SK-N-SH treated with all-trans-retinoic acid at 6 μM for 48 hours (cell line): ENCODE measurements around the gene POLK.

ENCODE experiments used
- ATAC-seq: fragments of 200-7000 bp; cut with Tn5 transposase; 3 replicates; pipeline ENCODE4 v1.9.1; 2020; ENCODE audit warnings: mild to moderate bottlenecking, moderate library complexity
- ARNTL ChIP-seq: fragments of 450-650 bp; formaldehyde crosslinking; IDR thresholded peaks from 2 replicates; pipeline ENCODE4 v1.5.0; 2020; ENCODE audit warnings: low read depth, mild to moderate bottlenecking, moderate library complexity, borderline replicate concordance
- BACH2 ChIP-seq: fragments of 250-450 bp; sonication (Bioruptor Pico); IDR thresholded peaks from 2 replicates; pipeline ENCODE4 v1.9.0; 2021; ENCODE audit warnings: mild to moderate bottlenecking, borderline replicate concordance
- CSDC2 ChIP-seq: fragments of 250-450 bp; sonication (Bioruptor Pico); IDR thresholded peaks from 2 replicates; pipeline ENCODE4 v1.5.0; 2020; ENCODE audit warnings: mild to moderate bottlenecking, moderate library complexity
- ESRRG ChIP-seq: fragments of 250-450 bp; sonication (Bioruptor Pico); IDR thresholded peaks from 2 replicates; pipeline ENCODE4 v1.6.1; 2021; ENCODE audit warnings: mild to moderate bottlenecking
- GLIS3 ChIP-seq: fragments of 250-450 bp; sonication (Bioruptor Pico); IDR thresholded peaks from 2 replicates; pipeline ENCODE4 v1.5.0; 2020; ENCODE audit warnings: mild to moderate bottlenecking, moderate library complexity
- ISL1 ChIP-seq: fragments of 250-450 bp; sonication (Bioruptor Pico); IDR thresholded peaks from 2 replicates; pipeline ENCODE4 v2.1.2; 2022; ENCODE audit warnings: mild to moderate bottlenecking, moderate library complexity
- OSR1 ChIP-seq: fragments of 250-450 bp; sonication (Bioruptor Pico); IDR thresholded peaks from 2 replicates; pipeline ENCODE4 v1.8.0; 2022; ENCODE audit warnings: moderate library complexity, mild to moderate bottlenecking, inconsistent platforms
- PPARA ChIP-seq: fragments of 250-450 bp; sonication (Bioruptor Pico); IDR thresholded peaks from 2 replicates; pipeline ENCODE4 v1.5.0; 2020; ENCODE audit warnings: mild to moderate bottlenecking, borderline replicate concordance
- RARB ChIP-seq: fragments of 250-450 bp; sonication (Bioruptor Pico); IDR thresholded peaks from 2 replicates; pipeline ENCODE4 v1.8.0; 2021; ENCODE audit warnings: mild to moderate bottlenecking, moderate library complexity
- SNAI2 ChIP-seq: fragments of 250-450 bp; sonication (Bioruptor Pico); IDR thresholded peaks from 2 replicates; pipeline ENCODE4 v1.5.0; 2020; ENCODE audit warnings: mild to moderate bottlenecking, moderate library complexity
- TCF4 ChIP-seq: fragments of 250-450 bp; sonication (Bioruptor Pico); IDR thresholded peaks from 2 replicates; pipeline ENCODE4 v1.8.0; 2021; ENCODE audit warnings: mild to moderate bottlenecking, moderate library complexity, borderline replicate concordance
- TOX ChIP-seq: fragments of 250-450 bp; sonication (Bioruptor Pico); IDR thresholded peaks from 2 replicates; pipeline ENCODE4 v1.8.0; 2021; ENCODE audit warnings: mild to moderate bottlenecking, moderate library complexity, borderline replicate concordance
- ZC3H10 ChIP-seq: fragments of 250-450 bp; sonication (Bioruptor Pico); IDR thresholded peaks from 2 replicates; pipeline ENCODE4 v1.5.1; 2021; ENCODE audit warnings: mild to moderate bottlenecking, moderate library complexity
- ZFP3 ChIP-seq: fragments of 250-450 bp; sonication (Bioruptor Pico); IDR thresholded peaks from 2 replicates; pipeline ENCODE4 v1.5.0; 2020; ENCODE audit warnings: mild to moderate bottlenecking, moderate library complexity
- ZFP30 ChIP-seq: fragments of 450-650 bp; formaldehyde crosslinking; IDR thresholded peaks from 2 replicates; pipeline ENCODE4 v1.5.0; 2022; ENCODE audit warnings: mild to moderate bottlenecking, moderate library complexity
- ZNF565 ChIP-seq: fragments of 450-650 bp; formaldehyde crosslinking; conservative IDR thresholded peaks from 2 replicates; pipeline ENCODE4 v1.5.0; 2020; ENCODE audit warnings: low read depth, mild to moderate bottlenecking, moderate library complexity
- ZNF70 ChIP-seq: fragments of 450-650 bp; formaldehyde crosslinking; IDR thresholded peaks from 2 replicates; pipeline ENCODE4 v1.5.0; 2020; ENCODE audit warnings: mild to moderate bottlenecking, moderate library complexity
- ZNF8 ChIP-seq: fragments of 450-650 bp; formaldehyde crosslinking; IDR thresholded peaks from 2 replicates; pipeline ENCODE4 v1.5.0; 2020; ENCODE audit warnings: mild to moderate bottlenecking, moderate library complexity
- TF ChIP-seq, protein P1 (sequence below): fragments of 250-450 bp; sonication (Bioruptor Pico); IDR thresholded peaks from 2 replicates; pipeline ENCODE4 v1.8.0; 2021; ENCODE audit warnings: low read depth, mild to moderate bottlenecking, moderate library complexity, borderline replicate concordance
- TF ChIP-seq, protein P2 (sequence below): fragments of 250-450 bp; sonication (Bioruptor Pico); IDR thresholded peaks from 2 replicates; pipeline ENCODE4 v1.5.0; 2020; ENCODE audit warnings: mild to moderate bottlenecking, moderate library complexity
- TF ChIP-seq, protein P3 (sequence below): fragments of 250-450 bp; sonication (Bioruptor Pico); IDR thresholded peaks from 2 replicates; pipeline ENCODE4 v1.5.1; 2021; ENCODE audit warnings: mild to moderate bottlenecking, moderate library complexity
- TF ChIP-seq, protein P4 (sequence below): fragments of 250-450 bp; sonication (Bioruptor Pico); IDR thresholded peaks from 2 replicates; pipeline ENCODE4 v1.5.1; 2020; ENCODE audit warnings: low read depth, mild to moderate bottlenecking, moderate library complexity
- TF ChIP-seq, protein P5 (sequence below): fragments of 250-450 bp; sonication (Bioruptor Pico); IDR thresholded peaks from 2 replicates; pipeline ENCODE4 v1.8.0; 2020; ENCODE audit warnings: mild to moderate bottlenecking, moderate library complexity, borderline replicate concordance

POLK gene

DNA sequence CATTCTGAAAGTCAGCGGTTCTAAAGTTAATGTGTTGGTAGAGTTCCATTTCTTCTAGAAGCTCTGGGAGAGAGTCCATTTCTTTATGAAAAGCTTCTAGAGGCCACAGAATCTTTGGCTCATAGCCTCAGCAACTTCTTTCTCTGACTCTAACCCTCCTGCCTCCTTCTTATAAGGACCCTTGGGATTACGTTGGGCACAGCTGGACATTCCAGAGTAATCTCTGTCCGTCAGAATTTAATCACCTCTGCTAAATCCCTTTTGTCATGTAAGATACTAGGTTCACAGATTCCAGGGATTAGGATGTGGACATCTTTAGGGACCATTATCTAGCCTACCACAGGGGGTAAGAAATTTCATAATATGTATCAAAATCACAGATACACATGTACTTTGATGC lies 77.0 kb downstream of the POLK start:
- no peak for TF ChIP-seq TOX (CRISPR knock-in tag)
- no peak for TF ChIP-seq ZFP3 (CRISPR knock-in tag)
- TF ChIP-seq ZC3H10, result no peak
- no peak for TF ChIP-seq ZNF8 (CRISPR knock-in tag)
- no peak for TF ChIP-seq RARB (CRISPR knock-in tag)
- no peak for TF ChIP-seq ZFP30 (CRISPR knock-in tag)
- TF ChIP-seq ARNTL, result no peak
- TF ChIP-seq ISL1, result no peak
- TF ChIP-seq PPARA, result no peak
- TF ChIP-seq OSR1, result no peak
- no peak for ATAC-seq

DNA sequence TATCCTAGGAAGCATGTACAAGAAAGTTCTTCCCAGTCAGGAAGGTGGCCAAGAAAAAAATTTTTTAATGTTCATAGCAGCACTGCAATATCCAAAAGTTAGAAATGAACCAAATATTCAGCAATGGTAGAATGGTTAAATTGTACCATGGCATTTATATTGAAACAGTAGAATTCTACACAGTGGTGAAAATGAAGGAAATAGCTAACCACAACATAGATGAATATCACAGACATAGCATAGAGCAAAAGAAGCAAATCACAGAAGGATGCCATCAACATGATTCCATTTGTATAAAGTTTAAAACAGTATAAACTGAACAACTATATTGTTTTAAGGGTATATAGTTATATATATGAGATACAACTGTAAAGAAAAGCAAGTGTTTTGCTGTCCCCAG lies 88.8 kb downstream of the POLK start:
- ATAC-seq, result no peak
- TF ChIP-seq, protein P1, sequence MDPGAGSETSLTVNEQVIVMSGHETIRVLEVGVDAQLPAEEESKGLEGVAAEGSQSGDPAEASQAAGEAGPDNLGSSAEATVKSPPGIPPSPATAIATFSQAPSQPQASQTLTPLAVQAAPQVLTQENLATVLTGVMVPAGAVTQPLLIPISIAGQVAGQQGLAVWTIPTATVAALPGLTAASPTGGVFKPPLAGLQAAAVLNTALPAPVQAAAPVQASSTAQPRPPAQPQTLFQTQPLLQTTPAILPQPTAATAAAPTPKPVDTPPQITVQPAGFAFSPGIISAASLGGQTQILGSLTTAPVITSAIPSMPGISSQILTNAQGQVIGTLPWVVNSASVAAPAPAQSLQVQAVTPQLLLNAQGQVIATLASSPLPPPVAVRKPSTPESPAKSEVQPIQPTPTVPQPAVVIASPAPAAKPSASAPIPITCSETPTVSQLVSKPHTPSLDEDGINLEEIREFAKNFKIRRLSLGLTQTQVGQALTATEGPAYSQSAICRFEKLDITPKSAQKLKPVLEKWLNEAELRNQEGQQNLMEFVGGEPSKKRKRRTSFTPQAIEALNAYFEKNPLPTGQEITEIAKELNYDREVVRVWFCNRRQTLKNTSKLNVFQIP (CRISPR knock-in tag), result no peak
- TF ChIP-seq ISL1, result no peak
- no peak for TF ChIP-seq ZNF8 (CRISPR knock-in tag)
- no peak for TF ChIP-seq GLIS3
- no peak for TF ChIP-seq TOX (CRISPR knock-in tag)
- TF ChIP-seq, protein P2, sequence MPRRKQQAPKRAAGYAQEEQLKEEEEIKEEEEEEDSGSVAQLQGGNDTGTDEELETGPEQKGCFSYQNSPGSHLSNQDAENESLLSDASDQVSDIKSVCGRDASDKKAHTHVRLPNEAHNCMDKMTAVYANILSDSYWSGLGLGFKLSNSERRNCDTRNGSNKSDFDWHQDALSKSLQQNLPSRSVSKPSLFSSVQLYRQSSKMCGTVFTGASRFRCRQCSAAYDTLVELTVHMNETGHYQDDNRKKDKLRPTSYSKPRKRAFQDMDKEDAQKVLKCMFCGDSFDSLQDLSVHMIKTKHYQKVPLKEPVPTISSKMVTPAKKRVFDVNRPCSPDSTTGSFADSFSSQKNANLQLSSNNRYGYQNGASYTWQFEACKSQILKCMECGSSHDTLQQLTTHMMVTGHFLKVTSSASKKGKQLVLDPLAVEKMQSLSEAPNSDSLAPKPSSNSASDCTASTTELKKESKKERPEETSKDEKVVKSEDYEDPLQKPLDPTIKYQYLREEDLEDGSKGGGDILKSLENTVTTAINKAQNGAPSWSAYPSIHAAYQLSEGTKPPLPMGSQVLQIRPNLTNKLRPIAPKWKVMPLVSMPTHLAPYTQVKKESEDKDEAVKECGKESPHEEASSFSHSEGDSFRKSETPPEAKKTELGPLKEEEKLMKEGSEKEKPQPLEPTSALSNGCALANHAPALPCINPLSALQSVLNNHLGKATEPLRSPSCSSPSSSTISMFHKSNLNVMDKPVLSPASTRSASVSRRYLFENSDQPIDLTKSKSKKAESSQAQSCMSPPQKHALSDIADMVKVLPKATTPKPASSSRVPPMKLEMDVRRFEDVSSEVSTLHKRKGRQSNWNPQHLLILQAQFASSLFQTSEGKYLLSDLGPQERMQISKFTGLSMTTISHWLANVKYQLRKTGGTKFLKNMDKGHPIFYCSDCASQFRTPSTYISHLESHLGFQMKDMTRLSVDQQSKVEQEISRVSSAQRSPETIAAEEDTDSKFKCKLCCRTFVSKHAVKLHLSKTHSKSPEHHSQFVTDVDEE (CRISPR knock-in tag), result no peak
- TF ChIP-seq, protein P3, sequence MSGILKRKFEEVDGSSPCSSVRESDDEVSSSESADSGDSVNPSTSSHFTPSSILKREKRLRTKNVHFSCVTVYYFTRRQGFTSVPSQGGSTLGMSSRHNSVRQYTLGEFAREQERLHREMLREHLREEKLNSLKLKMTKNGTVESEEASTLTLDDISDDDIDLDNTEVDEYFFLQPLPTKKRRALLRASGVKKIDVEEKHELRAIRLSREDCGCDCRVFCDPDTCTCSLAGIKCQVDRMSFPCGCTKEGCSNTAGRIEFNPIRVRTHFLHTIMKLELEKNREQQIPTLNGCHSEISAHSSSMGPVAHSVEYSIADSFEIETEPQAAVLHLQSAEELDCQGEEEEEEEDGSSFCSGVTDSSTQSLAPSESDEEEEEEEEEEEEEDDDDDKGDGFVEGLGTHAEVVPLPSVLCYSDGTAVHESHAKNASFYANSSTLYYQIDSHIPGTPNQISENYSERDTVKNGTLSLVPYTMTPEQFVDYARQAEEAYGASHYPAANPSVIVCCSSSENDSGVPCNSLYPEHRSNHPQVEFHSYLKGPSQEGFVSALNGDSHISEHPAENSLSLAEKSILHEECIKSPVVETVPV (CRISPR knock-in tag), result no peak
- TF ChIP-seq, protein P4, sequence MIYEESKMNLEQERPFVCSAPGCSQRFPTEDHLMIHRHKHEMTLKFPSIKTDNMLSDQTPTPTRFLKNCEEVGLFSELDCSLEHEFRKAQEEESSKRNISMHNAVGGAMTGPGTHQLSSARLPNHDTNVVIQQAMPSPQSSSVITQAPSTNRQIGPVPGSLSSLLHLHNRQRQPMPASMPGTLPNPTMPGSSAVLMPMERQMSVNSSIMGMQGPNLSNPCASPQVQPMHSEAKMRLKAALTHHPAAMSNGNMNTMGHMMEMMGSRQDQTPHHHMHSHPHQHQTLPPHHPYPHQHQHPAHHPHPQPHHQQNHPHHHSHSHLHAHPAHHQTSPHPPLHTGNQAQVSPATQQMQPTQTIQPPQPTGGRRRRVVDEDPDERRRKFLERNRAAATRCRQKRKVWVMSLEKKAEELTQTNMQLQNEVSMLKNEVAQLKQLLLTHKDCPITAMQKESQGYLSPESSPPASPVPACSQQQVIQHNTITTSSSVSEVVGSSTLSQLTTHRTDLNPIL, result no peak
- no peak for TF ChIP-seq SNAI2 (CRISPR knock-in tag)
- TF ChIP-seq ESRRG (CRISPR knock-in tag), result no peak
- TF ChIP-seq, protein P5, sequence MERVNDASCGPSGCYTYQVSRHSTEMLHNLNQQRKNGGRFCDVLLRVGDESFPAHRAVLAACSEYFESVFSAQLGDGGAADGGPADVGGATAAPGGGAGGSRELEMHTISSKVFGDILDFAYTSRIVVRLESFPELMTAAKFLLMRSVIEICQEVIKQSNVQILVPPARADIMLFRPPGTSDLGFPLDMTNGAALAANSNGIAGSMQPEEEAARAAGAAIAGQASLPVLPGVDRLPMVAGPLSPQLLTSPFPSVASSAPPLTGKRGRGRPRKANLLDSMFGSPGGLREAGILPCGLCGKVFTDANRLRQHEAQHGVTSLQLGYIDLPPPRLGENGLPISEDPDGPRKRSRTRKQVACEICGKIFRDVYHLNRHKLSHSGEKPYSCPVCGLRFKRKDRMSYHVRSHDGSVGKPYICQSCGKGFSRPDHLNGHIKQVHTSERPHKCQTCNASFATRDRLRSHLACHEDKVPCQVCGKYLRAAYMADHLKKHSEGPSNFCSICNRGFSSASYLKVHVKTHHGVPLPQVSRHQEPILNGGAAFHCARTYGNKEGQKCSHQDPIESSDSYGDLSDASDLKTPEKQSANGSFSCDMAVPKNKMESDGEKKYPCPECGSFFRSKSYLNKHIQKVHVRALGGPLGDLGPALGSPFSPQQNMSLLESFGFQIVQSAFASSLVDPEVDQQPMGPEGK (CRISPR knock-in tag), result no peak
- no peak for TF ChIP-seq ZNF70
- no peak for TF ChIP-seq ZFP30 (CRISPR knock-in tag)
- TF ChIP-seq PPARA, result no peak
- TF ChIP-seq ARNTL, result no peak
- no peak for TF ChIP-seq BACH2 (CRISPR knock-in tag)
- TF ChIP-seq ZNF565 (CRISPR knock-in tag), result no peak
- TF ChIP-seq, all 23 proteins: peak for 0

DNA sequence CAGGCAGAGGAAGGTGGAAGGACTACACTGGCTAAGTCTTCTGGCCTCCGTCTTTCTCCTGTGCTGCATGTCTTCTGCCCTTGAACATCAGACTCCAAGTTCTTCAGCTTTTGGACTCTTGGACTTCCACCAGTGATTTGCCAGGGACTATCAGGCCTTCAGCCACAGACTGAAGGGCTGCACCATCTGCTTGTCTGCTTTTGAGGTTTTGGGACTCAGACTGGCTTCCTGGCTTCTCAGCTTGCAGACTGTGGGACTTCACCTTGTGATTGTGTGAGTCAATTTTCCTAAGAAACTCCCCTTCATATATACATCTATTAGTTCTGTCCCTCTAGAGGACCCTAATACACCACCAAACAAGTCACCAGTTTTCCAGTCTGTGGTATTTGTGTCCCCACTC lies 89.9 kb downstream of the POLK start:
- no peak for ATAC-seq

More for the DNA sequence above, 89.9 kb downstream of the POLK start:
- no peak for TF ChIP-seq ZFP30 (CRISPR knock-in tag)
- TF ChIP-seq ESRRG (CRISPR knock-in tag), result no peak
- TF ChIP-seq ZFP3 (CRISPR knock-in tag), result no peak
- no peak for TF ChIP-seq TCF4 (CRISPR knock-in tag)
- no peak for TF ChIP-seq ZNF70
- no peak for TF ChIP-seq OSR1
- TF ChIP-seq, protein P1 (CRISPR knock-in tag), result no peak
- TF ChIP-seq ARNTL, result no peak
- TF ChIP-seq, protein P5 (CRISPR knock-in tag), result no peak
- no peak for TF ChIP-seq SNAI2 (CRISPR knock-in tag)
- no peak for TF ChIP-seq CSDC2
- TF ChIP-seq RARB (CRISPR knock-in tag), result no peak
